Right ventricle myocardium inferior (tissue), 1 donor: ENCODE data around the gene TMEM11. TPM values are rescaled to one million over a fixed set of nuclear protein-coding genes. Genes with fewer than 3 reads are reported as not detected.

ENCODE experiments used
- total RNA-seq: library from RNA; stranded (reverse); fragmentation: NEBNext Ultra II Directional; extraction: Animal tissue kit (Norgen Biotek cat#: 25700); gene quantifications from one replicate; pipeline ENCODE4 v1.2.1, GENCODE V29; 2021
- donor health status: DM: no; HTN: yes; CAD: no; lungs with severe emphysema.

TMEM11 gene
- total RNA-seq, 1 donor from 2014 or later: 35.3 TPM

Other genes with a start within 250 kb of the TMEM11 start
- gene USP22, start 171.2 kb downstream of the TMEM11 start, total RNA-seq: 146 TPM
- gene DHRS7B, start 87.2 kb downstream of the TMEM11 start, total RNA-seq: 28.4 TPM
- 21.4 TPM for gene NATD1, start 39.2 kb upstream of the TMEM11 start, total RNA-seq
- 37.7 TPM for gene MAP2K3, start 70.5 kb upstream of the TMEM11 start, total RNA-seq
- 12.6 TPM for gene KCNJ12, start 162.2 kb upstream of the TMEM11 start, total RNA-seq